HCT116 (cell line): ENCODE data around the gene FRRS1L. TPM values are rescaled to one million over a fixed set of nuclear protein-coding genes. Genes with fewer than 3 reads are reported as not detected.

Source experiments
- ATAC-seq: fragments of 200-7000 bp; cut with Tn5 transposase; 2 replicates; pipeline ENCODE4 v1.9.1; 2020; ENCODE audit warnings: mild to moderate bottlenecking, moderate library complexity
- BruUV-seq: library from RNA; stranded (reverse); fragments of 400-500 nt; replicated peaks from 2 replicates; lab custom pipeline; 2021; lab: Mats Ljungman, UMichigan
- CTCF ChIA-PET: fragments of 300-600 bp; sonication (Branson Sonifier 250); formaldehyde crosslinking; loops from one replicate; lab custom pipeline; 2021; ENCODE audit warnings: antibody characterized with exemption; lab: Charles Lee
- POLR2A ChIA-PET: fragments of 300-600, 350-600 bp; sonication (Branson Sonifier 250); formaldehyde crosslinking; loops from one replicate; lab custom pipeline; 2021; ENCODE audit warnings: antibody characterized with exemption; lab: Charles Lee
- RAD21 ChIA-PET, 2 experiments: fragments of 300-600 bp; sonication (Branson Sonifier 250); formaldehyde crosslinking; loops; one replicate each; lab custom pipeline; 2023; ENCODE audit warnings: low total read pairs in 2 of 2; ENCODE audit not compliant: uncharacterized antibody in 2 of 2, unreplicated experiment in 2 of 2, low non-redundant PET in 1 of 2; lab: Charles Lee
- DNase-seq: peaks from one replicate; pipeline ENCODE4 v3.0.0-alpha.2; 2010; ENCODE audit warnings: low read depth, low spot score
- H2AFZ ChIP-seq: fragments of 200-600 bp; shearing (Covaris generic), sonication (generic); 2 replicates; pipeline ENCODE4 v1.6.1; 2017; ENCODE audit warnings: low read depth, mixed run types, mixed read lengths, antibody characterized with exemption, low read length; ENCODE audit not compliant: poor library complexity, severe bottlenecking
- H3K27ac ChIP-seq: 2 replicates; pipeline ENCODE4 v1.5.1; 2012; ENCODE audit warnings: low read depth, low read length
- H3K27me3 ChIP-seq: fragments of 200-600 bp; sonication (generic); 2 replicates; pipeline ENCODE4 v1.6.1; 2016; ENCODE audit warnings: mixed run types, low read length, mixed read lengths; ENCODE audit not compliant: insufficient read depth
- H3K36me3 ChIP-seq, 2 experiments: fragments of 200-500 bp in 1 of 2; fragments of 200-600 bp in 1 of 2; sonication (Bioruptor generic) in 1 of 2; sonication (generic) in 1 of 2; 2 replicates each; pipeline versions ENCODE4 v1.5.1 to v1.6.1; 2014 to 2016; ENCODE audit warnings: low read length in 2 of 2, inconsistent platforms in 1 of 2, mixed read lengths in 1 of 2, mixed run types in 1 of 2; ENCODE audit not compliant: insufficient read depth in 2 of 2, control insufficient read depth in 1 of 2
- H3K4me1 ChIP-seq, 2 experiments: fragments of 200-600 bp in 1 of 2; sonication (generic) in 1 of 2; 2 replicates each; pipeline versions ENCODE4 v1.5.1 to v1.6.1; 2012 to 2017; ENCODE audit warnings: low read length in 2 of 2, inconsistent platforms in 1 of 2, mild to moderate bottlenecking in 1 of 2, mixed read lengths in 1 of 2, mixed run types in 1 of 2, moderate library complexity in 1 of 2; ENCODE audit not compliant: insufficient read depth in 2 of 2, control insufficient read depth in 1 of 2
- H3K4me2 ChIP-seq: fragments of 200-600 bp; sonication (generic); 2 replicates; pipeline ENCODE4 v1.6.1; 2017; ENCODE audit warnings: mixed run types, low read length, mixed read lengths
- H3K4me3 ChIP-seq, 2 experiments: fragments of 200-600 bp in 1 of 2; sonication (generic) in 1 of 2; replicated peaks in 1 of 2; 2 replicates each; pipeline ENCODE4 v1.5.1; 2011 to 2016; ENCODE audit warnings: low read length in 2 of 2, control low read depth in 1 of 2, low read depth in 1 of 2, mild to moderate bottlenecking in 1 of 2, mixed read lengths in 1 of 2, mixed run types in 1 of 2
- H3K79me2 ChIP-seq: fragments of 200-600 bp; sonication (generic); 2 replicates; pipeline ENCODE4 v1.6.1; 2017; ENCODE audit warnings: mild to moderate bottlenecking, mixed run types, low read length, moderate library complexity, mixed read lengths; ENCODE audit not compliant: insufficient read depth
- H3K9ac ChIP-seq: fragments of 200-600 bp; sonication (generic); 2 replicates; pipeline ENCODE4 v1.6.1; 2016; ENCODE audit warnings: low read length, mixed read lengths
- H3K9me2 ChIP-seq: fragments of 200-600 bp; sonication (generic), shearing (Covaris generic); 2 replicates; pipeline ENCODE4 v1.6.1; 2017; ENCODE audit warnings: mixed run types, mild to moderate bottlenecking, moderate library complexity; ENCODE audit not compliant: insufficient read depth
- H3K9me3 ChIP-seq, 2 experiments: fragments of 200-500 bp in 1 of 2; fragments of 200-600 bp in 1 of 2; sonication (Bioruptor generic) in 1 of 2; sonication (generic) in 1 of 2; 2 replicates each; pipeline ENCODE4 v1.6.1; 2014 to 2017; ENCODE audit warnings: low read length in 2 of 2, mixed read lengths in 2 of 2, inconsistent platforms in 1 of 2, low read depth in 1 of 2, mild to moderate bottlenecking in 1 of 2, mixed run types in 1 of 2, moderate library complexity in 1 of 2; ENCODE audit not compliant: control insufficient read depth in 1 of 2, insufficient read depth in 1 of 2
- H4K20me1 ChIP-seq: fragments of 200-600 bp; sonication (generic), shearing (Covaris generic); 2 replicates; pipeline ENCODE4 v1.6.1; 2017; ENCODE audit warnings: mixed run types, mild to moderate bottlenecking, moderate library complexity; ENCODE audit not compliant: insufficient read depth
- CBX3 ChIP-seq: IDR thresholded peaks from 2 replicates; pipeline ENCODE4 v1.6.1; 2012; ENCODE audit warnings: low read depth
- CEBPB ChIP-seq: IDR thresholded peaks from 2 replicates; pipeline ENCODE4 v1.6.1; 2012; ENCODE audit warnings: low read depth
- EGR1 ChIP-seq: IDR thresholded peaks from 2 replicates; pipeline ENCODE4 v1.6.1; 2012; ENCODE audit warnings: low read depth
- ELF1 ChIP-seq: IDR thresholded peaks from 2 replicates; pipeline ENCODE4 v1.6.1; 2012; ENCODE audit warnings: low read depth, borderline replicate concordance
- EZH2 ChIP-seq: fragments of 200-600 bp; sonication (generic); IDR thresholded peaks from 2 replicates; pipeline ENCODE4 v1.6.1; 2017; ENCODE audit warnings: antibody characterized with exemption, mixed run types
- EZH2phosphoT487 ChIP-seq: fragments of 200-600 bp; IDR thresholded peaks from 2 replicates; pipeline ENCODE4 v1.6.1; 2018; ENCODE audit warnings: antibody characterized with exemption, borderline replicate concordance
- JUND ChIP-seq: IDR thresholded peaks from 2 replicates; pipeline ENCODE4 v1.6.1; 2012
- POLR2AphosphoS5 ChIP-seq: IDR thresholded peaks from 2 replicates; pipeline ENCODE4 v1.6.1; 2011; ENCODE audit warnings: mild to moderate bottlenecking, low read depth, low read length, moderate library complexity
- RAD21 ChIP-seq: IDR thresholded peaks from 2 replicates; pipeline ENCODE4 v1.6.1; 2012; ENCODE audit warnings: low read depth, mild to moderate bottlenecking
- SIN3A ChIP-seq: IDR thresholded peaks from 2 replicates; pipeline ENCODE4 v1.6.1; 2012; ENCODE audit warnings: low read depth
- SRF ChIP-seq: IDR thresholded peaks from 2 replicates; pipeline ENCODE4 v1.6.1; 2012; ENCODE audit warnings: low read depth
- YY1 ChIP-seq: IDR thresholded peaks from 2 replicates; pipeline ENCODE4 v1.6.1; 2011; ENCODE audit warnings: low read length, low read depth, moderate library complexity, mild to moderate bottlenecking; ENCODE audit not compliant: insufficient replicate concordance; ENCODE audit errors: extremely low read depth
- ZFX ChIP-seq: fragments of 450-650 bp; IDR thresholded peaks from 2 replicates; pipeline ENCODE4 v1.6.1; 2017
- ZNF274 ChIP-seq: fragments of 200-500 bp; sonication (Bioruptor generic); IDR thresholded peaks from 2 replicates; pipeline ENCODE4 v1.6.1; 2014; ENCODE audit warnings: mild to moderate bottlenecking, low read depth, low read length, inconsistent platforms
- intact Hi-C: fragments of 100-400 bp; cut with micrococcal nuclease; formaldehyde crosslinking; loops from 2 replicates; pipeline ENCODE4 v1.10.0; 2022
- total RNA-seq: library from RNA; stranded (reverse); gene quantifications from one replicate; pipeline ENCODE4 v1.2.1, GENCODE V29; 2021; ENCODE audit not compliant: unreplicated experiment
- TF ChIP-seq, protein P1 (sequence below): IDR thresholded peaks from 2 replicates; pipeline ENCODE4 v1.6.1; 2012
- TF ChIP-seq, protein P2 (sequence below): IDR thresholded peaks from 2 replicates; pipeline ENCODE4 v1.6.1; 2012
- TF ChIP-seq, protein P3 (sequence below): IDR thresholded peaks from 2 replicates; pipeline ENCODE4 v1.6.1; 2011; ENCODE audit warnings: mild to moderate bottlenecking, low read length, moderate library complexity; ENCODE audit not compliant: insufficient replicate concordance; ENCODE audit errors: extremely low read depth
- TF ChIP-seq, protein P4 (sequence below), 3 experiments: fragments of 200-600 bp in 1 of 3; sonication (generic) in 1 of 3; IDR thresholded peaks in 2 of 3; conservative IDR thresholded peaks in 1 of 3; 2 replicates each; pipeline ENCODE4 v1.5.1; 2012 to 2017; ENCODE audit warnings: low read depth in 2 of 3, low read length in 2 of 3, antibody characterized with exemption in 1 of 3, borderline replicate concordance in 1 of 3, control low read depth in 1 of 3, mild to moderate bottlenecking in 1 of 3, mixed read lengths in 1 of 3, mixed run types in 1 of 3, moderate library complexity in 1 of 3; ENCODE audit not compliant: insufficient read depth in 1 of 3

FRRS1L gene
- total RNA-seq, 1 experiment from 2014 or later, result not detected

DNA sequence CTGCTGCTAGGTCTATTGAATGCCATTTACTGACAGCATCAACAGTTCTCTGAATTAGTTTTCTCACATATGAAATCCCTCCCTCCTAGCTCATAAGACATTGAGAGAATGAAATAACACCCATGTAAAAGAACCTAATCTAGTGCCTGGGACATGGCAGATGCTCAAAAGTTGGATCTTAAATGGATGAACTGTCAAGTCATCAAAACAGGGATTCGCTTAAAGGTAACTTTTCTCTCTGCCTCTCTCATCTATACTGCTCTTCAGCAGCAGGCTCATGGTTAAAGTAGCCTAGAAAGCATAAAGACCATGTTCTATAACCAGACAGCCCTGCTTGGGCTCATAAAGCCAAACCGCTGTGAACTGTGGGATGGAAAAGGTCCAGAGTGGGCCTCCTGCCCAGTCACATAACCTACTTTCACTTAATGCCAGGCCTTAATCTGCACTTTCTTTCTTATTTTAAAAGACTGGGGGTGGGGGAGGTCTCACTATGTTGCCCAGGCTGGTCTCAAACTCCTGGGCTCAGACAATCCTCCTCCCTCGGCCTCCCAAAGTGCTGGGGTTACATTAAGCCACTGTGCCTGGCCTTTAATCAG lies 51.0 kb downstream of the FRRS1L start:
- ChIA-PET CTCF (no interaction called here), RAD21 (no interaction called here), POLR2A (no interaction called here)
- no peaks in the 10 kb centered on the region for H3K36me3 ChIP-seq
- TF ChIP-seq SIN3A (no peak), CEBPB (no peak)
- H3K4me3 ChIP-seq, result no peak overlapping the region
- H3K9me2 ChIP-seq, result no peaks in the 10 kb centered on the region
- H3K9me3 ChIP-seq, result no peaks in the 10 kb centered on the region
- no TSS peak for BruUV-seq
- H3K4me1 ChIP-seq, result peaks cover 26 to 55% of the 10 kb centered on the region in 2 experiments
- peaks cover 87% of the 10 kb centered on the region for H3K79me2 ChIP-seq
- H3K27ac ChIP-seq, result no peak overlapping the region
- no peak overlapping the region for H2AFZ ChIP-seq
- H3K27me3 ChIP-seq, result no peaks in the 10 kb centered on the region
- peaks cover 11% of the 10 kb centered on the region; the same call in 1 of the 2 replicates for H4K20me1 ChIP-seq
- no peak overlapping the region for H3K4me2 ChIP-seq
- no peak for DNase-seq
- H3K9ac ChIP-seq, result no peak overlapping the region
- ATAC-seq, result no peak
- intact Hi-C loops, result no loop called here

DNA sequence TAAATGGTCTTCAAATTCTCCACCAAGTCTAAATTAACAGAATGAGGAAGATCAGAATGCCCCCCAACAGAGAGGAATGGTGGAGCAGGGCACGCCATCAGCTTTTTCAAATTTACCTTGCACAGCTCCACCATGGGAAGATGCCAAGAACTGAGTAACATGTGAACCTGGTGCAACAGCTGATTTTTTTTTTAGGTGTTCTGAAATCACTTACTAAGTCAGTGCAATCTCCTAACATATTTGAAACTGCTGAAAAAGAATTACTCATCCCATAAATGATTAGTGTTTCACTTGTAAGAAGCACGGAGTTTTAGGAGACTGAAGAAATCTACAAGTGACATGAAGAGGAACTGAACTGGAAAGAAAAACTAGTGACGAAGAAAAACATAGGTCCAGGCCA lies 52.4 kb downstream of the FRRS1L start:
- Histone ChIP-seq H3K9ac (no peak overlapping the region), H3K4me1 (peaks cover 33 to 59% of the 10 kb centered on the region in 2 experiments), H3K27ac (no peak overlapping the region), H3K9me2 (no peaks in the 10 kb centered on the region), H3K9me3 (no peaks in the 10 kb centered on the region), H3K27me3 (no peaks in the 10 kb centered on the region), H3K36me3 (no peaks in the 10 kb centered on the region), H3K4me3 (no peak overlapping the region), H3K79me2 (peaks cover 100% of the 10 kb centered on the region), H3K4me2 (no peak overlapping the region), H4K20me1 (peaks cover 19% of the 10 kb centered on the region; the same call in 1 of the 2 replicates), H2AFZ (no peak overlapping the region)
- DNase-seq (no peak), ATAC-seq (no peak)
- ChIA-PET RAD21 (no interaction called here), CTCF (no interaction called here), POLR2A (no interaction called here)
- TF ChIP-seq SIN3A (no peak), EGR1 (no peak), ELF1 (no peak), SRF (no peak), CEBPB (no peak), JUND (no peak), ZNF274 (no peak), CBX3 (no peak), RAD21 (no peak), YY1 (no peak), EZH2 (no peak), POLR2AphosphoS5 (no peak), ZFX (no peak), EZH2phosphoT487 (no peak)
- TF ChIP-seq, protein P1, sequence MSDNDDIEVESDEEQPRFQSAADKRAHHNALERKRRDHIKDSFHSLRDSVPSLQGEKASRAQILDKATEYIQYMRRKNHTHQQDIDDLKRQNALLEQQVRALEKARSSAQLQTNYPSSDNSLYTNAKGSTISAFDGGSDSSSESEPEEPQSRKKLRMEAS, result no peak
- TF ChIP-seq, protein P2, sequence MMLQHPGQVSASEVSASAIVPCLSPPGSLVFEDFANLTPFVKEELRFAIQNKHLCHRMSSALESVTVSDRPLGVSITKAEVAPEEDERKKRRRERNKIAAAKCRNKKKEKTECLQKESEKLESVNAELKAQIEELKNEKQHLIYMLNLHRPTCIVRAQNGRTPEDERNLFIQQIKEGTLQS, result no peak
- TF ChIP-seq, protein P3, sequence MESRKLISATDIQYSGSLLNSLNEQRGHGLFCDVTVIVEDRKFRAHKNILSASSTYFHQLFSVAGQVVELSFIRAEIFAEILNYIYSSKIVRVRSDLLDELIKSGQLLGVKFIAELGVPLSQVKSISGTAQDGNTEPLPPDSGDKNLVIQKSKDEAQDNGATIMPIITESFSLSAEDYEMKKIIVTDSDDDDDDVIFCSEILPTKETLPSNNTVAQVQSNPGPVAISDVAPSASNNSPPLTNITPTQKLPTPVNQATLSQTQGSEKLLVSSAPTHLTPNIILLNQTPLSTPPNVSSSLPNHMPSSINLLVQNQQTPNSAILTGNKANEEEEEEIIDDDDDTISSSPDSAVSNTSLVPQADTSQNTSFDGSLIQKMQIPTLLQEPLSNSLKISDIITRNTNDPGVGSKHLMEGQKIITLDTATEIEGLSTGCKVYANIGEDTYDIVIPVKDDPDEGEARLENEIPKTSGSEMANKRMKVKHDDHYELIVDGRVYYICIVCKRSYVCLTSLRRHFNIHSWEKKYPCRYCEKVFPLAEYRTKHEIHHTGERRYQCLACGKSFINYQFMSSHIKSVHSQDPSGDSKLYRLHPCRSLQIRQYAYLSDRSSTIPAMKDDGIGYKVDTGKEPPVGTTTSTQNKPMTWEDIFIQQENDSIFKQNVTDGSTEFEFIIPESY, result no peak
- TF ChIP-seq, protein P4, sequence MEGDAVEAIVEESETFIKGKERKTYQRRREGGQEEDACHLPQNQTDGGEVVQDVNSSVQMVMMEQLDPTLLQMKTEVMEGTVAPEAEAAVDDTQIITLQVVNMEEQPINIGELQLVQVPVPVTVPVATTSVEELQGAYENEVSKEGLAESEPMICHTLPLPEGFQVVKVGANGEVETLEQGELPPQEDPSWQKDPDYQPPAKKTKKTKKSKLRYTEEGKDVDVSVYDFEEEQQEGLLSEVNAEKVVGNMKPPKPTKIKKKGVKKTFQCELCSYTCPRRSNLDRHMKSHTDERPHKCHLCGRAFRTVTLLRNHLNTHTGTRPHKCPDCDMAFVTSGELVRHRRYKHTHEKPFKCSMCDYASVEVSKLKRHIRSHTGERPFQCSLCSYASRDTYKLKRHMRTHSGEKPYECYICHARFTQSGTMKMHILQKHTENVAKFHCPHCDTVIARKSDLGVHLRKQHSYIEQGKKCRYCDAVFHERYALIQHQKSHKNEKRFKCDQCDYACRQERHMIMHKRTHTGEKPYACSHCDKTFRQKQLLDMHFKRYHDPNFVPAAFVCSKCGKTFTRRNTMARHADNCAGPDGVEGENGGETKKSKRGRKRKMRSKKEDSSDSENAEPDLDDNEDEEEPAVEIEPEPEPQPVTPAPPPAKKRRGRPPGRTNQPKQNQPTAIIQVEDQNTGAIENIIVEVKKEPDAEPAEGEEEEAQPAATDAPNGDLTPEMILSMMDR (IDR thresholded peaks at IDR 0.05 in 2 of 3, conservative IDR thresholded peaks at IDR 0.05 in 1 of 3; ENCODE audit: borderline replicate concordance in 1 of 3, insufficient read depth in 1 of 3, low read depth in 2 of 3, low read length in 2 of 3), result no peak
- intact Hi-C loops, result no loop called here
- no TSS peak for BruUV-seq
